Epithelial cell of proximal tubule (primary cell): ENCODE data around the gene TAS2R38. TPM values are rescaled to one million over a fixed set of nuclear protein-coding genes. Genes with fewer than 3 reads are reported as not detected.

ENCODE experiments used
- DNase-seq: peaks from one replicate; pipeline ENCODE4 v3.0.0-alpha.2; 2011; ENCODE audit warnings: low read depth
- H3K4me3 ChIP-seq: 2 replicates; pipeline ENCODE4 v1.5.1; 2011; ENCODE audit warnings: low read depth, mild to moderate bottlenecking, low read length
- total RNA-seq: library from RNA; depleted of rRNA; stranded (reverse); fragments of >200 nt; gene quantifications from 2 replicates; pipeline ENCODE4 v1.2.3, GENCODE V29; 2015
- TF ChIP-seq, protein P1 (sequence below): conservative IDR thresholded peaks from 2 replicates; pipeline ENCODE4 v1.5.1; 2012; ENCODE audit warnings: low read depth, mild to moderate bottlenecking, low read length

The TAS2R38 gene
- total RNA-seq, 1 donor from 2014 or later = not detected

DNA sequence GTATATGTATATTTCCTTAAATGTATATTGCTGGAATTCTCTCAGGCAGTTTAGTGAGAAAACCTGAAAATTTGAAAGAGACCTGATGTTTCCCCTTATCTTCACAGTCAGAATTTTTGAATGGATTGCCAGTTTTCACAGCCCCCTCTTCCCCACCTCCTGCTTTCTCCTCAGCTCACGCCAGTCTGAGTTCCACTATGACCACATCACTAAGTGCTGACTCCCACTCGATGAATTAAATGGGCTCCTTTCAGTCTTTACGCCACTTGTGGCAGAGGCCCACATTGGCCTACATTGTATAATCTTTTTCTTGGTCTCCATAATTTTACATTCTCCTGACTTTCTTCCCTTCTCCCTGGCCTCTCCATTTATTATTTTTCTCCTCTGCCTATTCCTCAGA lies 23.7 kb downstream of the TAS2R38 start:
- H3K4me3 ChIP-seq = no peak overlapping the region
- DNase-seq = no peak
- TF ChIP-seq, protein P1, sequence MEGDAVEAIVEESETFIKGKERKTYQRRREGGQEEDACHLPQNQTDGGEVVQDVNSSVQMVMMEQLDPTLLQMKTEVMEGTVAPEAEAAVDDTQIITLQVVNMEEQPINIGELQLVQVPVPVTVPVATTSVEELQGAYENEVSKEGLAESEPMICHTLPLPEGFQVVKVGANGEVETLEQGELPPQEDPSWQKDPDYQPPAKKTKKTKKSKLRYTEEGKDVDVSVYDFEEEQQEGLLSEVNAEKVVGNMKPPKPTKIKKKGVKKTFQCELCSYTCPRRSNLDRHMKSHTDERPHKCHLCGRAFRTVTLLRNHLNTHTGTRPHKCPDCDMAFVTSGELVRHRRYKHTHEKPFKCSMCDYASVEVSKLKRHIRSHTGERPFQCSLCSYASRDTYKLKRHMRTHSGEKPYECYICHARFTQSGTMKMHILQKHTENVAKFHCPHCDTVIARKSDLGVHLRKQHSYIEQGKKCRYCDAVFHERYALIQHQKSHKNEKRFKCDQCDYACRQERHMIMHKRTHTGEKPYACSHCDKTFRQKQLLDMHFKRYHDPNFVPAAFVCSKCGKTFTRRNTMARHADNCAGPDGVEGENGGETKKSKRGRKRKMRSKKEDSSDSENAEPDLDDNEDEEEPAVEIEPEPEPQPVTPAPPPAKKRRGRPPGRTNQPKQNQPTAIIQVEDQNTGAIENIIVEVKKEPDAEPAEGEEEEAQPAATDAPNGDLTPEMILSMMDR = no peak

DNA sequence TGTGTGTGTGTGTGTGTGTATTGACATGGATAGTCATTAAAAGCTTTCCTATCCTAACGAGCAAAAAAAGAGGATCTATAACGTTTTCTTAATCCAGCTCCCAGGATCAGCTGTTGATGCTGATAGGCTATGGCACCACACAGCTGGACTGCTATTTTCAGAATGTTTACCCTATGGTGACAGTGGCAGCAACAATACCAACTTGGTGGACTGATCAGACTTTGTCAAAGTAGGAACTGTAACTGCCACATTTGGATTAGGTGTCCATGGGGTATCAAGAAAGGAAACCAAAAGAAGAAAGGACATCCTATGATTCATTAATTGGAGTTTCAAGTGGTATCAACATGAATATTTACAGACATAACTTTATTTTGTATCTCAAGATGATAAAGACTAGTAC lies 24.1 kb downstream of the TAS2R38 start:
- TF ChIP-seq, protein P1 = no peak
- DNase-seq = no peak
- no peak overlapping the region for H3K4me3 ChIP-seq

DNA sequence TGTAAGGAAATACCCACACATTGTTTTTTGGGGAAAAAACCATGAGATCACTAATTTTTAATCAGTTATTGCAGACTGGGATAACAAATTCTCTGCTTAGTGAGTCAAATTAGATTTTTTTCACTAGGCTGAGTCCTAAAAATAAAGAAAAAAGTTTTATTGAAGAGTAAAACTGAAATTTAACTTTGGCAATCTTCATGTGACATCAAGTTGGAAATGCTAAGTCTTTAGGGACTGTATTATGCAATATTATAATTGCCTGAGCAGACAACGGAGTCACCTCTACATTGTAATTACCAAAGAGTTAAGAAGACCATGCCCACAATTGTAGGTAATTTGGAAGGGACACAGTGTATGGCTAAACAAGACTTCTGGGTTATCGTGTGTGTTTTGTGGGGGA lies 24.6 kb downstream of the TAS2R38 start:
- DNase-seq = no peak
- TF ChIP-seq, protein P1 = no peak
- H3K4me3 ChIP-seq = no peak overlapping the region

DNA sequence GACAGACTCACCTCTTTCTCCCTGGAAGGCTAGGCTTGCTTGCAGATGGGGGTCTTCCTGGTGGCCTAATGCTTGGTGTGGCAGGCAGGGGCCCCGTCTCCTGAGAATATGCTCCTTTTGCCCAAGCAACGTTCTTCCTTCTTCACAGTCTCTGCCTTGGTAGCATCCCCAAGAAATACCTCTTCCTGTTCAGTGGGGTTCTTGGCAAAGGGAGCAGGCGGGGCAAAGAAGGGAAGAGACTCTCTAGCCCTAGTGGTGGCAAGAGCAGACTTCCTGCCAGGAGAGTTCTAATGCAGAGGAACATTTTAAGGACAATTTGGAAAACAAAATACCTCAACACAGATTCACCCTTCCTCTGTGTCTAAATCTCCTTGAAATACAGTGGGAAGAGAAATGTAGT lies 26.8 kb downstream of the TAS2R38 start, which contains the start of gene CLEC5A:
Gene CLEC5A, minus strand, starts transcription at position 179 of the 400 bp plus-strand sequence. CDS start 682 bp downstream, outside the sequence.
- TF ChIP-seq, protein P1 = no peak
- DNase-seq = no peak
- no peak within 1 kb of the TSS for H3K4me3 ChIP-seq

DNA sequence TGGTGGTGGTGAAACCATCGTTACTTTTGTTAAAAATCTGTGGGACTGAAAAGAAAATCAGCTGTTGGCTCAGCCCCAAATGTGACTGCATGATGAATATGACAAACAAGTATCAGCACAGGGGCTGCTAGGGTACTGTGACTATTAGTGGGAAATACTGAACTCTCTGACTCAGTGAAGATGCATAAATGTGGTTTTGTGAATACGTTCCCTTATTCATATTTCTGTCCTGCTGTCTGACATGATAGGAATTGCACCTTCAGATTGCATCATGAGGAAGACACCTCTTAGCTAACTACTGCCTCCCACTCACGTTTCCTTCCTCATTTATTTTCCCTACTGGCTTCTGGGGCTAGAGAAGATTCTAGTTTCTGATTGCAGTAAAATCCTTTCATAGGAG lies 28.2 kb downstream of the TAS2R38 start:
- H3K4me3 ChIP-seq = no peak overlapping the region
- TF ChIP-seq, protein P1 = no peak
- DNase-seq = no peak

DNA sequence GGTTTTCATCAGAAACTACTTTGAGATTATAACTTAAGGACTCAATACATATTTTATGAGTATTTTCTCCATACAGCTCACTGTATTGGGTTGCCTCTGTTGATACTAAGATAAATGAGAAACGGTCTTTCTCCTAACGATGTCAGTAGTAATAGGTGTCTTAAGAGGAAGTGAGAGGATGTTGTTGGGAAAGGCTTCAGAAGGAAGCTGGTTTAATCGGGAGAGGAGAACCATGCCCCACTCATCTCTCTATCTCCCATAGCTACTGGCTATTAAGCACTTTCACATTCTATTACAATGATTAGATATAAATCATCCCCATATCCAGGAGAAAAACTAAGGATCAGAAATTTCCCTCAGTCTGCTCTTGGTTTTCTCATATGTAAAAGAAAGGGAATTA lies 28.8 kb downstream of the TAS2R38 start:
- TF ChIP-seq, protein P1 = no peak
- DNase-seq = no peak

DNA sequence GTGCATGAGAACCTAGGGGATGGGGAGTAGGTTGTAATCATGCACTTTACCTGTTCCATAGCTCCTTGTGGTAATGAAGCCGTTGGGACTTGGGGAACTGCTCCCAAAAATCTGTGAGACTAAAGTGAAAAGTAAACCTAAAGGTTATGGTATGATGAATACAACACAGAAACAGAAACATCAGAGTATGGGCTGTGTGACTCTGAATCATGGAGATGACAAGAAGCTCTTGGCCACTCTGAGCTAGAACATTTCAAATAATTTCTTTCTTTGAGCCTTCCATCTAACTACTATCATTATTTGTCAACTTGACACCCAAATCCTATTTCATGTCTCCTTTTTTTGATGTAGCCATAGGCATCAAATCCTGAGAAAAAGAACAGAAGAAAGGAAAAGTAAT lies 29.7 kb downstream of the TAS2R38 start:
- no peak overlapping the region for H3K4me3 ChIP-seq
- DNase-seq = no peak
- TF ChIP-seq, protein P1 = no peak

More for the DNA sequence above, 28.8 kb downstream of the TAS2R38 start:
- H3K4me3 ChIP-seq = no peak overlapping the region
